GM19452 (cell line): ENCODE measurements around the gene ADGRV1.
"Not testable (repeated sequence)": the region's sequence is repeated elsewhere in the genome, so short reads cannot be mapped to it uniquely, and the experiment has no call there.

Experiments
- ATAC-seq: cut with Tn5 transposase; IDR thresholded peaks from one replicate; pipeline ENCODE4 v1.9.1; 2021; ENCODE audit not compliant: unreplicated experiment

ADGRV1 gene

GRCh38 chr5:90718387-90718786 lies 159.8 kb downstream of the ADGRV1 start:
- no peak for ATAC-seq

- no peak for ATAC-seq
These were observed 181.0 kb downstream of the ADGRV1 start for GRCh38 chr5:90739567-90739966.

GRCh38 chr5:90740244-90740799 lies 181.7 kb downstream of the ADGRV1 start:
- ATAC-seq = no peak

GRCh38 chr5:90741022-90741564 lies 182.5 kb downstream of the ADGRV1 start:
- ATAC-seq = no peak

GRCh38 chr5:90746119-90746518 lies 187.5 kb downstream of the ADGRV1 start:
- ATAC-seq = no peak

- no peak for ATAC-seq
These were observed 188.6 kb downstream of the ADGRV1 start for GRCh38 chr5:90747175-90747574.

- no peak for ATAC-seq
These were observed 189.1 kb downstream of the ADGRV1 start for GRCh38 chr5:90747693-90748092.

- ATAC-seq = no peak
These were observed 200.5 kb downstream of the ADGRV1 start for GRCh38 chr5:90759119-90759518.

- ATAC-seq = no peak
These were observed 209.1 kb downstream of the ADGRV1 start for GRCh38 chr5:90767710-90768109.

- not testable (repeated sequence) for ATAC-seq
These were observed 211.5 kb downstream of the ADGRV1 start for GRCh38 chr5:90770006-90770541.

- no peak for ATAC-seq
These were observed 219.4 kb downstream of the ADGRV1 start for GRCh38 chr5:90777959-90778358.

- peak; percentile 93 for ATAC-seq
These were observed 225.1 kb downstream of the ADGRV1 start for GRCh38 chr5:90783460-90784333.

GRCh38 chr5:90786756-90787155 lies 228.2 kb downstream of the ADGRV1 start:
- ATAC-seq = no peak

- ATAC-seq = no peak
These were observed 234.1 kb downstream of the ADGRV1 start for GRCh38 chr5:90792725-90793124.

GRCh38 chr5:90793183-90793582 lies 234.6 kb downstream of the ADGRV1 start:
- no peak for ATAC-seq

GRCh38 chr5:90796919-90797318 lies 238.3 kb downstream of the ADGRV1 start:
- ATAC-seq = not testable (repeated sequence)

GRCh38 chr5:90800082-90800481 lies 241.5 kb downstream of the ADGRV1 start:
- ATAC-seq = not testable (repeated sequence)

GRCh38 chr5:90800515-90800914 lies 241.9 kb downstream of the ADGRV1 start:
- not testable (repeated sequence) for ATAC-seq

- ATAC-seq = peak; percentile 93
These were observed 244.1 kb downstream of the ADGRV1 start for GRCh38 chr5:90802474-90803317.

GRCh38 chr5:90803381-90803780 lies 244.8 kb downstream of the ADGRV1 start:
- ATAC-seq = no peak

- ATAC-seq = no peak
These were observed 245.3 kb downstream of the ADGRV1 start for GRCh38 chr5:90803876-90804275.
